Endodermal cell (in vitro differentiated cells): ENCODE data around the gene DLX1. TPM values are rescaled to one million over a fixed set of nuclear protein-coding genes. Genes with fewer than 3 reads are reported as not detected.

Experiments used
- DNase-seq: peaks from one replicate; pipeline ENCODE4 v3.0.0-alpha.2; 2017
- H3K27ac ChIP-seq: 2 replicates; pipeline ENCODE4 v1.5.1; 2013; ENCODE audit warnings: mild to moderate bottlenecking, low read depth, low read length, moderate library complexity
- H3K27me3 ChIP-seq: 2 replicates; pipeline ENCODE4 v1.6.1; 2013; ENCODE audit warnings: mild to moderate bottlenecking, low read length, moderate library complexity; ENCODE audit not compliant: insufficient read depth, control insufficient read depth, poor library complexity, severe bottlenecking
- H3K36me3 ChIP-seq: 2 replicates; pipeline ENCODE4 v1.7.0; 2013; ENCODE audit warnings: mild to moderate bottlenecking, low read length, moderate library complexity; ENCODE audit not compliant: control insufficient read depth, insufficient read depth
- H3K4me1 ChIP-seq: one replicate; pipeline ENCODE4 v1.7.0; 2013; ENCODE audit warnings: low read length; ENCODE audit not compliant: control insufficient read depth, insufficient read depth
- H3K4me3 ChIP-seq: 2 replicates; pipeline ENCODE4 v1.5.1; 2013; ENCODE audit warnings: mild to moderate bottlenecking, low read length, moderate library complexity
- H3K9ac ChIP-seq: 2 replicates; pipeline ENCODE4 v1.6.1; 2013; ENCODE audit warnings: mild to moderate bottlenecking, low read length, moderate library complexity; ENCODE audit not compliant: poor library complexity, severe bottlenecking; ENCODE audit errors: extremely low read depth
- H3K9me3 ChIP-seq: 2 replicates; pipeline ENCODE4 v1.6.1; 2013; ENCODE audit warnings: mild to moderate bottlenecking, low read length, moderate library complexity; ENCODE audit not compliant: control insufficient read depth
- H3K27ac Mint-ChIP-seq: 2 replicates; pipeline ENCODE4 v1.8.0; 2020; ENCODE audit warnings: mixed read lengths
- H3K27me3 Mint-ChIP-seq: 2 replicates; pipeline ENCODE4 v1.8.0; 2021; ENCODE audit warnings: mild to moderate bottlenecking, mixed read lengths; ENCODE audit not compliant: insufficient read depth
- H3K36me3 Mint-ChIP-seq: 2 replicates; pipeline ENCODE4 v1.8.0; 2020; ENCODE audit warnings: low read depth, mixed read lengths
- H3K4me1 Mint-ChIP-seq: 2 replicates; pipeline ENCODE4 v1.8.0; 2020; ENCODE audit warnings: mixed read lengths
- H3K4me3 Mint-ChIP-seq: 2 replicates; pipeline ENCODE4 v1.8.0; 2020; ENCODE audit warnings: mild to moderate bottlenecking, moderate library complexity, mixed read lengths
- H3K9me3 Mint-ChIP-seq: 2 replicates; pipeline ENCODE4 v1.8.0; 2020; ENCODE audit warnings: mild to moderate bottlenecking, mixed read lengths
- CTCF ChIP-seq: fragments of 200-600 bp; sonication (generic); conservative IDR thresholded peaks from 2 replicates; pipeline ENCODE4 v1.5.0; 2021; ENCODE audit warnings: antibody characterized with exemption, mild to moderate bottlenecking
- WGBS, 2 experiments: methylation state at CpG; one replicate each; pipeline versions ENCODE4 v1.1.5 to v1.1.7; 2013; ENCODE audit warnings: missing lambda C conversion rate in 2 of 2, mixed read lengths in 1 of 2; ENCODE audit not compliant: insufficient coverage in 1 of 2, insufficient read length in 1 of 2; 5-methylcytosine and 5-hydroxymethylcytosine counted together
- total RNA-seq, 2 donors: library from RNA; stranded (reverse); fragmentation: NEBNext Ultra II Directional in 1 of 2; extraction: Animal tissue kit (Norgen Biotek cat#: 25700) in 1 of 2; gene quantifications; 2 replicates in 1 of 2; 3 replicates in 1 of 2; pipeline ENCODE4 v1.2.1, GENCODE V29; 2021

The DLX1 gene
- total RNA-seq, 2 donors from 2014 or later = not detected

GRCh38 chr2:172072706-172073105 is 12.6 kb upstream of the DLX1 start:
- peaks cover 25% of the 10 kb centered on the region for H3K27me3 ChIP-seq
- H3K4me3 ChIP-seq = no peak overlapping the region
- Mint-ChIP-seq H3K9me3 (no peaks in the 10 kb centered on the region), H3K27ac (no peak overlapping the region), H3K27me3 (peaks cover 27% of the 10 kb centered on the region), H3K4me3 (no peak overlapping the region), H3K36me3 (peaks cover 3% of the 10 kb centered on the region), H3K4me1 (peaks cover 1% of the 10 kb centered on the region)
- WGBS, 2 experiments = 96 to 100% methylated on average over 1 to 2 of the region's 2 CpGs
- TF ChIP-seq CTCF = no peak
- no peaks in the 10 kb centered on the region for H3K9me3 ChIP-seq
- H3K9ac ChIP-seq = no peak overlapping the region
- H3K27ac ChIP-seq = peak overlapping the region; percentile 92
- no peak for DNase-seq
- H3K4me1 ChIP-seq = no peaks in the 10 kb centered on the region
- no peaks in the 10 kb centered on the region for H3K36me3 ChIP-seq

DNA sequence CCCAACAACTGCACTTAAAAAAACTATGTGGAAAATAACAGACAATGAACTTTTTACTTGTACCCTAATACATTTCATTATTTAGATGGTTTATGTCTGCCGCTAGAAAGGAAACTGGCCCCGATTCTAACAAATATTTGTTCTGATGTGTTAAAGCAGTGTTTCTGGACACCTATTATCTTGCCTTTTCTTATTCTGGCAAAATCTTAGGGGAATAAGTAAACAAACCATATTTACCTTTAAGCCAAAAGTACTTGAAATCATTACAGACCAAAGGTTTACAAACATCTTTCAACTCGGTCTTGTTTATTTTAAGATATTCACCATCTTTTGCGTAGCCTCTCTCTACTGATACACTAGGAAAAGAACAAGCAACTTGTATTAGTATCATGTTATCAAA is 11.8 kb upstream of the DLX1 start:
- Histone ChIP-seq H3K4me3 (no peak overlapping the region), H3K36me3 (no peaks in the 10 kb centered on the region), H3K27me3 (peaks cover 33% of the 10 kb centered on the region), H3K27ac (peak overlapping the region; percentile 92), H3K9me3 (no peaks in the 10 kb centered on the region), H3K4me1 (no peaks in the 10 kb centered on the region), H3K9ac (no peak overlapping the region)
- Mint-ChIP-seq H3K36me3 (peaks cover 3% of the 10 kb centered on the region), H3K4me3 (no peak overlapping the region), H3K9me3 (no peaks in the 10 kb centered on the region), H3K27ac (no peak overlapping the region), H3K27me3 (peaks cover 35% of the 10 kb centered on the region), H3K4me1 (peaks cover 1% of the 10 kb centered on the region)
- DNase-seq = no peak
- no peak for TF ChIP-seq CTCF
- 89 to 100% methylated on average over 2 to 4 of the region's 4 CpGs for WGBS, 2 experiments

DNA sequence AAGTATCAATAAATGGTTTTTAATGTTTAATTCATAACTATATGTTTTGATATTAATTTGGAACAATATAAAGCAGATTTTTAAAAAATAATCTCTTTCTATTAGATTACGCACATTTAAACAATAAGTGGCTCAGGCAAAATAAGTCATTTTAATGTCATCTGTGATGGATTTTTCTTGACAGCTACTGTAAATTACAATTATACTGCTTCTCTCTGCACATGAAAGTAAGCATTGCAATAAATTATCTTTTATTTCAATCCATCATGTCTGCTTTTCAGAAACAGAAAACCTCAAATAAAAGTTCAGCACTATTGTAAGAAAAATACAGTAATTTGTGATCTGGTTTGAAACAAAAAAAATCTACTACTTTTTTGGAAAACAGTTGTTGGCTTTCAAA is 11.1 kb upstream of the DLX1 start:
- Histone ChIP-seq H3K36me3 (no peaks in the 10 kb centered on the region), H3K4me1 (no peaks in the 10 kb centered on the region), H3K27me3 (peaks cover 40% of the 10 kb centered on the region), H3K27ac (no peak overlapping the region), H3K9ac (no peak overlapping the region), H3K9me3 (no peaks in the 10 kb centered on the region), H3K4me3 (no peak overlapping the region)
- H3K36me3 Mint-ChIP-seq = no peaks in the 10 kb centered on the region
- no peak for DNase-seq
- no peaks in the 10 kb centered on the region for H3K9me3 Mint-ChIP-seq
- H3K4me1 Mint-ChIP-seq = peaks cover 1% of the 10 kb centered on the region
- H3K27ac Mint-ChIP-seq = no peak overlapping the region
- no peak overlapping the region for H3K4me3 Mint-ChIP-seq
- 100% methylated on average over 1 of the region's 1 CpG; no CpG with 5 or more reads in 1 of the 2 experiments for WGBS, 2 experiments
- peaks cover 43% of the 10 kb centered on the region for H3K27me3 Mint-ChIP-seq
- TF ChIP-seq CTCF = no peak
